Stimulated activated CD8-positive, alpha-beta memory T cell treated with anti-CD3 and anti-CD28 coated beads, Interleukin-2, amount 100 ng/mL, for 1 hour (primary cell): ENCODE results near the gene AIM2.
A peak's percentile ranks its signal among the peaks of the same experiment; 100 is the strongest.

Experiments
- DNase-seq, 2 donors: peaks; one replicate each; pipeline ENCODE4 v3.0.0-alpha.2; 2020; ENCODE audit warnings: low read depth in 2 of 2

AIM2 gene

GRCh38 chr1:159015440-159015909 lies 61.1 kb downstream of the AIM2 start:
- DNase-seq = peak; percentile 46 to 48

- DNase-seq = no peak
Measured at GRCh38 chr1:159014851-159015250, 61.7 kb downstream of the AIM2 start.

DNA sequence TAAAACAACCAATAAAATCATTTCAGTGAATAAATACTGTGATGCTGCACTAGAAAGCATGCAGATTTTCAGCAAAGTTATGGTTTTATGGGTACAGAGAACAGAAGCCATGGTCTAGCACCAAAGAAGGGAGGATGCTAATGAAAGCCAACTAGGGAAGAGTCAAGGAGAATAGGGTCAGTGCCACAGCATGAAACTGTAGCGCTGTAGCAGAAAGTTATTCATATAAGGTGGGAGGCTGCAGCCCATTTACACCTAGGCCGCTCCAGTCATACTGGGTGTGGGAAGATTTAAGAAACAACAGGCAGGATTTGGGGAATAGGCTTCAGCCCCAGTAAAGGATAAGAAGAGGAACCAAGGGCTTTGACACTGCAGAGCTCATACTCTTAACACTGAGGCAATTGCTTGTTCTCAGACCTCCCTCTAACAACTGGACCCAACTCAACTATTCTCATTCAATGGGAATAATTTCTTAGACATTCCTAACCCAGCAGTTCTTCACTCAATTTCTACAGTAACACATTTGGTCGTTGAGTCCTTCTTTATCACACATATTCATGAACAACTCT lies 62.5 kb downstream of the AIM2 start:
- DNase-seq = no peak

DNA sequence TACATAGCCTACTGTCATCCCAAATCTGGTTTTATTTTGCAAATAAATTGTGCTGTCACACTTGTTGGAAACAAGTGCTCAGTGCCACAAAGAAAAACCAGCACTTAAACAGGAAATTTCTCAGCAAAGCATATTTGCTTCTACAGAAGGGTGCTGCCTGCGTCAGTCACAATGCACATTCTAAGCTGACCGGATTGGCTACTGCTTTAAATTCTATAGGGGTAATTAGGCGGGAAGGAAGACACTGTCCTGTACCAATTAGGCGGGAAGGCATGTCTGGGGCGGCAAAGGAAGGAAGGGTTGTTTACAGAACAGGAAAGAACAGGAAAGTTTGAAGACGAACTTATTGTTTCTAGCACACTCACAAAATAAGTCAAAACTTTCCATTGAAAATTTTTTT lies 64.1 kb downstream of the AIM2 start:
- no peak for DNase-seq
